NOMO-1 treated with DMSO at 0.1 percent for 48 hours (cell line): Measurements from ENCODE around the gene RPP40.
A peak's percentile ranks its signal among the peaks of the same experiment; 100 is the strongest.

Source experiments
- DNase-seq: peaks from one replicate; lab custom pipeline; 2025; ENCODE audit not compliant: unreplicated experiment; lab: John Stamatoyannopoulos, UW

RPP40 gene

DNA sequence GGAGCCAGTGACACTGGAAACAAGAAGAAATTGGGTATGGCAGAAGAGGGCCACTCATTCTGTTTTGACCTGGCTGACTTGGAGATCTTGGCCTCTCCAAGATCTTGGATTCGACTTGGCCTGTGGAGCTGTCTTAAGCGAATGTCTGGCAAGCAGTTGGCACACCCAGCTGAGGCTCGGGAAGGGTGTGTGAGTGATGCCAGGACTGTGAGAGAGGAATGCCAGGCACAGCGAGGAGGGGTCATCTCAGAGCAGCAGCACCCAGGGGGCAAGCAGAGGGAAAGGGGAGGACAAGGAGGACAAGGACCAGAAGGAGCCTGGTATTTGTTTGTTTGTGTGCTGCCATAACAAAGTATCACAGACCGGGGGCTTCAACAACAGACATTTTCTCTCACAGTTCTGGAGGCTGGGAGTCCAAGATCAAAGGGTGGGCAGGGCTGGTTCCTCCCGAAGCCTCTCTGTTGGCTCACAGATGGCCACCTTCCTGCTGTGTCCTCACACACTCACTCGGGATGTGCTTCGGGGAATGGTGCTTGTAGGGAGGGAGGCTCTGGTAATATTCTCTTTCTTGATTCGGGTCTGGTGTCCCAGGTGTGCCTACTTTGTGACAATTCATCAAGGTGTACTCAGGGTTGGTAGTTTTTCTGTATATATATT lies 33.0 kb downstream of the RPP40 start:
- DNase-seq, result no peak

DNA sequence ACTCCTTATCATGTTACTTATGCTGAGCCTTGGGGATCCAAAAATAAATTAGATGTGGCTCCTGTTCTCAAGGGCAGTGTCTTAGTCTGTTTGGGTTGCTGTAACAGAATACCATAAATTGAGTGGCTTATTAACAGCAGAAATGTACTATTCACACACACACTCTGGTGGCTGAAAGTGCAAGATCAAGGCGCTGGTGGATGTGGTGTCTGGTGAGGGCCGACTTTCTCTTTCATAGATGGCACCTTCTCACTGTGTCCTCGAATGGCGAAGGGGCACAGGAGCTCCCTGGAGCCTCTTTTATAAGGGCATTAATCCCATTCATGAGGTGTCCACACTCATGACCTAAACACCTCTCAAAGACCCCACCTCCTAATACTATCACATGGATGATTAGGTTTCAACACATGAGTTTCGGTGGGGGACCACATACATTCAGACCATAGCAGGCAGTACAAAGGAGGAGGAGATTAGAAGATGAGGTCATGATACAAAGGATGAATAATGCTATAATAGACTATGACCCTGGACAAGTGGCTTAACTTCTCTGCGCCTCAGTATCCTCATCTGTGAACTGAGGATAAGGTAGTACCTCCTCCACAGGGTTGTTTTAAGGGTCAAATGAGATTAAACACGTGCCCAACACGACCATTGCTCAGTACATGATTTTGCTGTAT lies 34.1 kb downstream of the RPP40 start:
- DNase-seq, result no peak

DNA sequence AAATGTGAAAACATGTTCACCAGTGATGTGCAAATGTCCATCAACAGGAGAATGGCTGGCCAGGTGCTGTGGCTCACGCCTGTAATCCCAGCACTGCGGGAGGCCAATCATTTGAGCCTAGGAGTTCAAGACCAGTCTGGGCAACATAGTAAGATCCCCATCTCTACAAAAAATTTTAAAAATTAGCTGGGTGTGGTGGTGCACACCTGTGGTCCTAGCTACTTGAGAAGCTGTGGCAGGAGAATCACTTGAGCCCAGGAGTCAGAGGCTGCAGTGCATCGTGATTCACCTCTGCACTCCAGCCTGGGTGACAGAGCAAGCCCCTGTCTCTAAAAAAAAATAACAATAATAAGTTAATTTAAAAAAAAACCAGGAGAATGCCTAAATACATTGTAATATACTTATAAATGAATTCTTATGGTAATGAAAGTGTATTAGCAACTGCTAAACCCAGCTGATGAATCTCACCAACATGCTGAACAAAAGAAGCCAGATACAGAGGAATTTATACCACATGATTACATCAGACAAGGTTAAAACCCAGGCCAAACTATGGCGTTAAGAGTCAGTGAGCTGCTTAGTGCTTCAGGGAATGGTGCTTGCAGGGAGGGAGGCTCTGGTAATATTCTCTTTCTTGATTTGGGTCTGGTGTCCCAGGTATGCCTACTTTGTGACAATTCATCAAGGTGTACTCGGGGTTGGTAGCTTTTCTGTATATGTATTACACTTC lies 36.4 kb downstream of the RPP40 start:
- no peak for DNase-seq

GRCh38 chr6:4965562-4966389 lies 38.1 kb downstream of the RPP40 start:
- DNase-seq, result peak; percentile 2

DNA sequence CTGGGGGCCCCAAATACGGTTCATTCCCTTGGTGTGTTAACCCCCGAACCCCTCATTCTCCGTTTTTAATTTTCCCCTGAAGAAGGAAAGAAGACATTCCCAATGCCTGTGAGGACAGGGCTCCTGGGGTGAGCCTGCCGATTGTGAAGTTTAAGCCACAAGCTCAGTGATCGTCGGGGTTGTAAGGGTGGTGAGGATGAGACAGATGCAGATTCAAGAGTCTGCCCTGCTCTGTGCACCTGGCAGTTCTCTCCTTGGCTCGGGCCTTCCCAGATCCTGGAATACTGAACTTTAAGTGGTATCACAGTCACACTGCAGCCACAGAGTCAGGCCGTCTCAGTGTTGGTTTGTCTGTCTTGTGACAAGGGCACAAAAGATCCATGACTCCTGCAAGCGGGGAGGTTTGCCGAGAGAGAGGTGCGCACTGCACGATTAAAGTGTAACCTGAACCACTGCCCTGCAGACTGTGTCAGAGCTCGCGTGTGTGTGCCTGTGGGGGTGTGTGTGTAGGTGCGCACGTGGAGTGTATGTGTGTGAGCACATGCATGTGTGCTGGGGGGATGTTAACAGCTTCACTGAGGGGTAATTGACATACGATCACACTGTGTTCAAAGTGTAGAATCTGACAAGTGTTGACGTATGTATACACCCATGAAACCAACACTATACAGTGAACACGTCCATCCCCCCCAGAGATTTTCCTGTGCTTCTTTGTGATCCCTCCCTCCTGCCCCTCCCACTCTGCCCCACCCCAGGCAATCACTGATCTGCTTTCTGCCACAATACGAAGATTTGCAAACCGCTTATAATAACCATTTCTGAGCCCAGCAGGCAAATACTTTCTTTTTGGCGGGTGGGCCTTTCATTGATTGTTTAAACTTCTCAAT lies 38.9 kb downstream of the RPP40 start:
- no peak for DNase-seq

DNA sequence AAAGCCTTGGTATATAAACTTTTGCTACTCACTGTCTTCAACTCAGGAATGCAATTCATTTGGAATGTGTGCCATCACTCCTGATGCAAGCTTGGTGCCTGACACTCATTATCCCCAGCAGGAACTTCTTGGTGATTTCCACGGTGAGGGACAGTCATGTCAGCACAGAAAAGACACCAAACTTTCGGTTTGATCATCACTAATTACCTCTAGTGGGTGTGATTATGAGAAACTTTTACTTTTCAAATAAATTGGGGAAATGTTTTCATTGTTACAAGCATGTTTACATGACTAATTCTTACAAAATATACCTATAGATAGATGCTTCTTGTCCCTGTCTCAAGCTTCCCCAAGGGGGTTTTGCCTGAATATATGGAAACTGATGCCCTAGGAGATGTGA lies 40.9 kb downstream of the RPP40 start:
- no peak for DNase-seq

DNA sequence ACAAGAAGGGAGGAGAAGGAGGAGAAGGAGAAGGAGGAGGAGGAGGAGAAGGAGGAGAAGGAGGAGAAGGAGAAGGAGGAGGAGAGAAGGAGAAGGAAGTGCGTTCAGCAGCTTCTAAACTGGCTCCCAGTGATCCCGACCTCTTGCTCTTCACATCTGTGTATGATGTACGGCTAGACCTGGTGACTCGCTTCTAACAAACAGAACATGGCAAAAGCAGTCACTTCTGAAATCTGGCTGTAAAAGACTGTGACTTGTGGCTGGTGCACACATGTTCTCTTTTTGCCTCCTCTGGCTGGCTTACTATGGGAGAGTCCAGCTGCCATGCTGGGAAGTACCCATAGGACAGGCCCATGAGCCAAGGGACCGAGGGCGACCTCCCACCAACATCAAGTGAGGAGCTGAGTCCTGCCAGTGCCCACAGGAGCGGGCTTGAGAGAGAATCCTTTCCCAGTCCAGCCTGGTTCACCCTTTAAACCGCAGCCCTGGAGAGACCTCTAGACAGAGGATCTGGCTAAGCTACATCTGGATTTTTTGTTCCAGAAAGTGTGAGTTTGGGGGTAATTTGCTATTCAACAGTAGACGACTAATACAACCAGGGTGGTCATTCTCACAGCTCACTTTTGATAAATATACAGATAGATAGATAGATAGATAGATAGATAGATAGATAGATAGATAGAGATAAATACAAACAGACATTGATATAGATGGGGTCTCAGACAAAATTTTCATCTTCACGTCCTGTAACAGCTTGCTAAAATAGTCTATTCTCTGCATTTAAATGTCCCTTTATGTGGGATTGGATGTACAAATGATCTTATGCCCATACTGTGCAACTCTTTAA lies 42.3 kb downstream of the RPP40 start:
- DNase-seq, result no peak

- no peak for DNase-seq
Observed at GRCh38 chr6:4958624-4959023, 45.2 kb downstream of the RPP40 start.

DNA sequence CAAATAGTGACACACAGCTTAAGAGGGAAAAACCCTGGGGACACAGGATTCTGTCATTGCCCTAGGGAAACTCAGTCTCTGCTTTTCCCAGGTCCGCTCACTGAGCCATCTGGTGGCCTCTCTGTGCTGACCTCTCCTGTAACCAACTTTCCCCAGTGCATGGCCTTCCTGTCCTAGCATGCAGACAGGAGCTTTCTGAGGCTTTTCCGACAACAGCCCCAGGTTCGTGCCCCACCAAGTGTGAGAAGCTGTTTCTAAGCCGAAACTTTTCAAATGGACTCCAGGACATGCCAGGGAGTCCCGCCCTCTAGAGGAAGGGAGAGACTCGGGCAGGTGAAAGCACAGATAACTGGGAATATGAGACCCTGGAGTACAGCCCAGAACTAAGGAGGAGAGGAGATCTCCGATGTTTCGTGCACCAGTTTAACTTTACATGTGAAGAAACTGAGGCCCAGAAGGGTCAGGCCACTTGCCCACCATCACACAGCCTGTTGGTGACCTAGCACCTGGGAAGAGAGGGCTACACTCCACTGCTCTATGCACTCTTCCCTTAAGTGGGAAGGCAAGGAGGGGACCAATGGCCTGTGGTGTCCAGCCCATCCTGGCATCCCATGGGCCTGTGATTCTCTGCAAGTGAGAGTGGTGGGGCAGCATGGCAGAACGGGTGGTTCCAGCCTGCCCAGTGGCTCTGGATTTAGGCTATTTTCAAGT lies 46.2 kb downstream of the RPP40 start:
- no peak for DNase-seq

- DNase-seq, result no peak
Observed at GRCh38 chr6:4956625-4957024, 47.2 kb downstream of the RPP40 start.

DNA sequence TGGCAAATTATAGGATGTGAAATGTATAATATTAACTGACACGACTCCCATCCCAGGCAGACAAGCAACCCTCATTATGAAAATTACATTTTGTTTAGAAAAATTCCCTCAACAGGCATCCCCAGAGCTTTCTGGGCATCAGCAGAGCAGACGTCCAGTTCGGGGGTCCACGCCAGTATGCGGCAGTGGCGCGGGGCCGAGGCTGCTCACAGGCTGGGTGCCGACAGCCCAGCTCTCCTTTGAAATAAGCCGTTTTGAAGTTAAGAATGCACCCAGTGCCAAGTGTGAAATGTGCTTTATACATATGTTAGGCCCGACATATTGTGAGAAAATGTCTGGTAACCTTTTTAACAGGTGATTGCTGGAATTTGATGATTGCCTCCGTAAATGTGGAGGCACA lies 50.4 kb downstream of the RPP40 start:
- no peak for DNase-seq

GRCh38 chr6:4950836-4951533 lies 52.9 kb downstream of the RPP40 start:
- no peak for DNase-seq

GRCh38 chr6:4950076-4950475 lies 53.8 kb downstream of the RPP40 start:
- DNase-seq, result no peak

DNA sequence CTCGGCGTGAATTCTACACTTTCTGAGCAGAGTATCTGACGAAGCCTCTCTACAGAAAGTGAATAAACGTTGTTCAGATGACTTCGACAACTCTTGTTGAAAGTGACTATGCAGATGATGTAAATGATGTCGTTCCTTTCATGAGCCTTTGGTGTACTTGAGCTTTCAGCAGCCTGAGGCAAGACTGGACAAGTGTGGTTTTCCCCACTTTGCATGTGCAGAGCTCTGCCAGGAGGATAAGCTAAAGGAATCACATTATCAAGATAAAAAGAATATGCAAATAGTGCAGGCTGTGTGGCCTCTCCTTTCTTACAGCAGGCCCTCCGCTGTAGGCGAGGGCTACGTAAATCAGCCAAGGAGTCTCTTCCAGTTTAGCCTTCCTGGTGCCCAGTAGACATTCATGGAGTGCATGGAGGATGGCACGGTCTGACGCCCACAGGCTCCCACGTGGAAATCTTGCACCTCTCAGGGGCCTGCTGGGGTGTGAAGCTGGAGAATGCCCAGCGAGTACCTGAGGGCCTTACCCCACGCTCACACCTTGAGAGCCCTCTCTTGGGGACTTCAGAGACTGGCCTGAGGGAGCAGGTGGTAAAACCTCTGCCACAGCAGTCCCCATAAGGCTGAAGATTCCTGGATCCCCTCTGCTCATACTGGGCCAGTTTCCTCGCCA lies 54.9 kb downstream of the RPP40 start:
- no peak for DNase-seq

GRCh38 chr6:4947716-4948115 lies 56.1 kb downstream of the RPP40 start:
- no peak for DNase-seq

GRCh38 chr6:4946521-4946920 lies 57.3 kb downstream of the RPP40 start:
- no peak for DNase-seq
